MM.1S (cell line): Measurements from ENCODE around the gene LGI1.

Source experiments
- CTCF ChIP-seq: fragments of 300-600 bp; sonication (generic); IDR thresholded peaks from 2 replicates; pipeline ENCODE4 v1.5.1; 2016; ENCODE audit warnings: antibody characterized with exemption, low read length, mixed read lengths
- EZH2phosphoT487 ChIP-seq: fragments of 300-600 bp; sonication (generic); IDR thresholded peaks from 2 replicates; pipeline ENCODE4 v1.6.1; 2018; ENCODE audit warnings: antibody characterized with exemption, low read length

DNA sequence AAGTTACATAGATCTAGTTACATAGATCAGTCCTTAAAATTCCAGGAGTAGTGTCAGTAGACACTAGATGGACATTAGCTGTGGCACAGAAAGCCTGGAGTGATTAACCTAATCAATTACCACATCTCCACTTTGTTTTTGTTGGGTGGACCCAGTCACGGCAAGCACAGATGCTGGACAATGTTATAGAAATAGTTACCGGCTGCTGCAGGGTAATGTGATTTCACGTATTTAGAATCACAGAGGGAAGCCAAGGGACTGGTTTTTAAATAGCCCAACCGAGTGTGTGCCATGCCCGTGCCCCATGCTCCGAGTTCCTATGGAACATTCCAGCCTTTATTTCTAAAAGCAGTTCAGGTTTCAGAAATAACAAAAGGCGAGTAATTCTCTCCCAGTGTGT is 2.8 kb downstream of the LGI1 start:
- TF ChIP-seq CTCF (no peak), EZH2phosphoT487 (no peak)
